Stomach (tissue), 4 donors: Measurements from ENCODE around the gene KRT37.

Experiments
- CTCF ChIP-seq, 7 experiments: fragments of 450-650 bp in 4 of 7; fragments of 200-600 bp in 3 of 7; sonication (generic) in 3 of 7; IDR thresholded peaks; one replicate each; pipeline ENCODE4 v1.5.1; 2016 to 2019; ENCODE audit warnings: antibody characterized with exemption in 7 of 7, control low read depth in 2 of 7, mild to moderate bottlenecking in 1 of 7
- EP300 ChIP-seq: sonication (generic); formaldehyde crosslinking; IDR thresholded peaks from one replicate; pipeline ENCODE4 v1.6.1; 2017; ENCODE audit warnings: antibody characterized with exemption
- POLR2A ChIP-seq, 4 donors: fragments of 450-650 bp; IDR thresholded peaks; one replicate each; pipeline ENCODE4 v1.6.1; 2016; ENCODE audit warnings: antibody characterized with exemption in 4 of 4, control low read depth in 2 of 4, mild to moderate bottlenecking in 1 of 4, moderate library complexity in 1 of 4
- POLR2AphosphoS5 ChIP-seq, 3 donors: sonication (generic); formaldehyde crosslinking; IDR thresholded peaks; one replicate each; pipeline ENCODE4 v1.6.1; 2016; ENCODE audit warnings: antibody characterized with exemption in 3 of 3

GRCh38 chr17:41428591-41429291 lies 4.4 kb upstream of the KRT37 start:
- TF ChIP-seq CTCF (IDR thresholded peaks at IDR 0.05) = no peak
- no peak for TF ChIP-seq POLR2A (IDR thresholded peaks at IDR 0.05)
- no peak for TF ChIP-seq EP300
- TF ChIP-seq POLR2AphosphoS5 (IDR thresholded peaks at IDR 0.05) = no peak
